KMS-11 (cell line): Measurements from ENCODE around the gene ADAMTS1.

Experiments used
- H2AFZ ChIP-seq: fragments of 200-600 bp; sonication (generic); 2 replicates; pipeline ENCODE4 v1.6.1; 2016; ENCODE audit warnings: antibody characterized with exemption, mixed run types, low read depth
- H3K27ac ChIP-seq: fragments of 200-600 bp; sonication (generic); 2 replicates; pipeline ENCODE4 v1.6.1; 2016; ENCODE audit warnings: mild to moderate bottlenecking, mixed run types
- H3K27me3 ChIP-seq: fragments of 200-600 bp; sonication (generic); 2 replicates; pipeline ENCODE4 v1.6.1; 2017; ENCODE audit warnings: mild to moderate bottlenecking, low read depth, mixed run types, moderate library complexity; ENCODE audit not compliant: insufficient read depth
- H3K36me3 ChIP-seq: fragments of 200-600 bp; sonication (generic); 2 replicates; pipeline ENCODE4 v1.6.1; 2017; ENCODE audit warnings: mild to moderate bottlenecking, mixed run types; ENCODE audit not compliant: insufficient read depth
- H3K4me1 ChIP-seq: fragments of 200-600 bp; sonication (generic); 2 replicates; pipeline ENCODE4 v1.6.1; 2016; ENCODE audit warnings: mild to moderate bottlenecking, low read depth, mixed run types; ENCODE audit not compliant: poor library complexity, severe bottlenecking
- H3K4me2 ChIP-seq: fragments of 200-600 bp; sonication (generic); 2 replicates; pipeline ENCODE4 v1.7.0; 2016; ENCODE audit warnings: mild to moderate bottlenecking, mixed run types
- H3K4me3 ChIP-seq: fragments of 200-600 bp; sonication (generic); IDR thresholded peaks from 2 replicates; pipeline ENCODE4 v1.6.1; 2017; ENCODE audit warnings: low read depth, low read length, mixed read lengths; ENCODE audit not compliant: insufficient read depth
- H3K79me2 ChIP-seq: fragments of 200-600 bp; sonication (generic); 2 replicates; pipeline ENCODE4 v1.6.1; 2016; ENCODE audit warnings: low read depth, mixed run types; ENCODE audit not compliant: insufficient read depth
- H3K9ac ChIP-seq: fragments of 200-600 bp; sonication (generic); 2 replicates; pipeline ENCODE4 v1.6.1; 2016; ENCODE audit warnings: mild to moderate bottlenecking, mixed run types
- H4K20me1 ChIP-seq: fragments of 200-600 bp; sonication (generic); 2 replicates; pipeline ENCODE4 v1.6.1; 2016; ENCODE audit warnings: mild to moderate bottlenecking, mixed run types; ENCODE audit not compliant: insufficient read depth
- TF ChIP-seq, protein P1 (sequence below): fragments of 200-600 bp; sonication (generic); conservative IDR thresholded peaks from 2 replicates; pipeline ENCODE4 v1.6.1; 2017; ENCODE audit warnings: low read depth, mild to moderate bottlenecking, antibody characterized with exemption, low read length, moderate library complexity, mixed read lengths

Gene ADAMTS1

DNA sequence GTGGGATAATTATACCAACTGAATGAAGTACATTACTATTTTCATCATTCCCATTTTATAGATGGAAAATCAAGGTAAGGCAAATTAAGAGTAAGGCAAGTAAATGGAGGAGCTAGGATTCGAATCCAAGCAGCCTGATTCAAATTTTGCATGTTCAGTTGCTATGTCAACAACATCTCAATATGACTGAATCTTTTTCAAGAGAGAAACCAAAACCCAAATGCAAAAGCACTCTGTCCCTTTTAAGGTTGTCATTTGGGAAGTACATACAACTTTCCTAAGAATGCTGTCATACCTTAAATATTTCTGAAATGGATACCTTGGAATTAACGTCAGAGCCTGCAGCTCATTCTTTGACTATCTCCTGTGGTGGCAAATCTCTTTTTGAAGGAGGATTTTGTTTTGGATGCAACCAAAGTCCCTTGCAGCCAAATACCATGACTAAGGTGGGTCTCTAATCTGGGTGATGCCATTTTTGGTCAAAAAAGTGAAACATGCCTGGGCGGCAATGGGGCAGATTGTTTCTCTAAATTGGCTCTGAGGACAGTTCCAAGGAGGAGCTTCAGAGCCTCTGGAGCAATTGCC lies 25.4 kb downstream of the ADAMTS1 start:
- no peaks in the 10 kb centered on the region for H4K20me1 ChIP-seq
- no peaks in the 10 kb centered on the region for H3K4me1 ChIP-seq
- no peaks in the 10 kb centered on the region for H3K79me2 ChIP-seq
- TF ChIP-seq, protein P1, sequence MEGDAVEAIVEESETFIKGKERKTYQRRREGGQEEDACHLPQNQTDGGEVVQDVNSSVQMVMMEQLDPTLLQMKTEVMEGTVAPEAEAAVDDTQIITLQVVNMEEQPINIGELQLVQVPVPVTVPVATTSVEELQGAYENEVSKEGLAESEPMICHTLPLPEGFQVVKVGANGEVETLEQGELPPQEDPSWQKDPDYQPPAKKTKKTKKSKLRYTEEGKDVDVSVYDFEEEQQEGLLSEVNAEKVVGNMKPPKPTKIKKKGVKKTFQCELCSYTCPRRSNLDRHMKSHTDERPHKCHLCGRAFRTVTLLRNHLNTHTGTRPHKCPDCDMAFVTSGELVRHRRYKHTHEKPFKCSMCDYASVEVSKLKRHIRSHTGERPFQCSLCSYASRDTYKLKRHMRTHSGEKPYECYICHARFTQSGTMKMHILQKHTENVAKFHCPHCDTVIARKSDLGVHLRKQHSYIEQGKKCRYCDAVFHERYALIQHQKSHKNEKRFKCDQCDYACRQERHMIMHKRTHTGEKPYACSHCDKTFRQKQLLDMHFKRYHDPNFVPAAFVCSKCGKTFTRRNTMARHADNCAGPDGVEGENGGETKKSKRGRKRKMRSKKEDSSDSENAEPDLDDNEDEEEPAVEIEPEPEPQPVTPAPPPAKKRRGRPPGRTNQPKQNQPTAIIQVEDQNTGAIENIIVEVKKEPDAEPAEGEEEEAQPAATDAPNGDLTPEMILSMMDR: no peak
- H3K4me3 ChIP-seq: no peak overlapping the region
- H3K9ac ChIP-seq: no peak overlapping the region
- no peaks in the 10 kb centered on the region for H3K27me3 ChIP-seq
- H3K4me2 ChIP-seq: no peak overlapping the region
- H3K27ac ChIP-seq: no peak overlapping the region
- no peaks in the 10 kb centered on the region for H3K36me3 ChIP-seq
- no peak overlapping the region for H2AFZ ChIP-seq

DNA sequence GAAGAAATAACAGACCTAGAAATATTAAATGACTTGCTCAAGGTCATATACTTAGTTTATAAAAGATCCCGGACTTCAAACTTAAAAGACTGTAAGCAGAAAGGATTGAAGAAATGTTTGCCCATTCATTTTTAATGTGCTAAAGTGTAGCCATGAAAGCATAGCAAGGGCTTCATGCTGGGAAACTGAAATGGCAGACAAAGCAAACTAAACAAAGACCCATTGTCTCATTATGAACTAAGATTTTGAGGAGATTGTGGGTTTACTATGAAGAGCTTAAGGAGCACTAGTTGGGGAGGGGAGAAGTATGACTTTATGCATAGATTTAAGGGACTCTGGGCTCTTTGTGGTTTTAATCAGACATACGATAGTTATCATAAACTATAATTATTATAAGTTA lies 26.3 kb downstream of the ADAMTS1 start:
- Histone ChIP-seq H3K4me1 (no peaks in the 10 kb centered on the region), H3K27me3 (no peaks in the 10 kb centered on the region), H3K79me2 (no peaks in the 10 kb centered on the region), H3K4me3 (no peak overlapping the region), H4K20me1 (no peaks in the 10 kb centered on the region), H3K9ac (no peak overlapping the region), H3K36me3 (no peaks in the 10 kb centered on the region), H2AFZ (no peak overlapping the region), H3K27ac (no peak overlapping the region), H3K4me2 (no peak overlapping the region)
- TF ChIP-seq, protein P1: no peak

DNA sequence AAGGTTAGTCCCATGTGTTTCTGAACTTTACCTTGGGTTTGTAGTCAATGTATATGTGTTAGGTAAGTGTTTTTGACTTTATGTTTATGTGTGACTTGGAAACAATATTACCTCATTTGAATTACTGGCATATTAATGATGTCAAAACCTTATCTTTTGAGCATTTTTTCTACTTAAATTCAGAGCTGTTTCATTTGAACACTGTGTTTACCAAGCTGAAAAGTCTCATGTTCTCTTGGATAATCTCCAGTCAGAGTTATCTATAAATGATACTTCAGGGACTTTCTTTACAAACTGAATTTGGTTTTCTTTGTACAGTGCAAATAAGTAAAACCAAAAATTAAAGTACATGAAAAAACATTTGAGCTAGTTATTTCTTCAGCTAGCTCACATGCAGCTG lies 30.0 kb downstream of the ADAMTS1 start:
- H4K20me1 ChIP-seq: no peaks in the 10 kb centered on the region
- TF ChIP-seq, protein P1: no peak
- H3K36me3 ChIP-seq: no peaks in the 10 kb centered on the region
- H3K27me3 ChIP-seq: no peaks in the 10 kb centered on the region
- H3K9ac ChIP-seq: no peak overlapping the region
- H3K4me3 ChIP-seq: no peak overlapping the region
- H3K4me2 ChIP-seq: no peak overlapping the region
- H2AFZ ChIP-seq: no peak overlapping the region
- no peak overlapping the region for H3K27ac ChIP-seq
- no peaks in the 10 kb centered on the region for H3K79me2 ChIP-seq
- H3K4me1 ChIP-seq: no peaks in the 10 kb centered on the region

DNA sequence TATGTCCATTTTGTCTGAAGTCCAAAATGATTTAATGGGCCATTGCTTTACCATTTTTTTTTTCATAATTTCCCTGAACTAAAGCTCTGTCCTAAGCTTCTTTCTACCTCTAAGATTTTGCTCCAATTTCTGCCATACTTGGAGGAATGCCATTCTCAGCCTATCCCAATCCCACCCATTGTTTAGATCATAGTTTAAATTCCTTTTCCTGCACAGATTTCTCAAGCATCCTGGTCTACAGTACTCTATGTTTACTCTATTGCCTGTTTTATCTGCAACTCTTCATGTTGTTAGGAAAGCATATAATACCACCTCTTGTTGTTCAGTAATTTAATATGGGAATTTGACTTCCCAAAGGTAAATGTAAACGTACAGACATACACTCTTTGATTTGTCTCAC lies 30.8 kb downstream of the ADAMTS1 start:
- H3K9ac ChIP-seq: no peak overlapping the region
- H3K4me1 ChIP-seq: no peaks in the 10 kb centered on the region
- H3K36me3 ChIP-seq: no peaks in the 10 kb centered on the region

More for the DNA sequence above, 30.8 kb downstream of the ADAMTS1 start:
- Histone ChIP-seq H4K20me1 (no peaks in the 10 kb centered on the region), H3K27ac (no peak overlapping the region), H3K79me2 (no peaks in the 10 kb centered on the region), H3K27me3 (no peaks in the 10 kb centered on the region), H2AFZ (no peak overlapping the region), H3K4me3 (no peak overlapping the region), H3K4me2 (no peak overlapping the region)
- TF ChIP-seq, protein P1: no peak
